Transverse colon (tissue), 4 donors: Measurements from ENCODE around the gene ATP5MG.

Source experiments
- POLR2A ChIP-seq: fragments of 450-650 bp; IDR thresholded peaks from one replicate; pipeline ENCODE4 v1.6.1; 2016; ENCODE audit warnings: antibody characterized with exemption, mild to moderate bottlenecking, moderate library complexity
- POLR2AphosphoS5 ChIP-seq, 3 donors: sonication (generic); formaldehyde crosslinking; IDR thresholded peaks; one replicate each; pipeline ENCODE4 v1.6.1; 2016; ENCODE audit warnings: antibody characterized with exemption in 3 of 3
- TF ChIP-seq, protein P1 (sequence below), 5 experiments: fragments of 200-600 bp in 3 of 5; fragments of 450-650 bp in 2 of 5; sonication (generic) in 3 of 5; IDR thresholded peaks; 1 replicate in 2 of 5; 2 replicates in 3 of 5; pipeline ENCODE4 v1.5.1; 2016 to 2017; ENCODE audit warnings: antibody characterized with exemption in 5 of 5, inconsistent platforms in 3 of 5, mild to moderate bottlenecking in 2 of 5, moderate library complexity in 1 of 5

GRCh38 chr11:118439646-118440045 lies 38.2 kb downstream of the ATP5MG start:
- TF ChIP-seq POLR2A (no peak), POLR2AphosphoS5 (IDR thresholded peaks at IDR 0.05) (no peak)
- TF ChIP-seq, protein P1, sequence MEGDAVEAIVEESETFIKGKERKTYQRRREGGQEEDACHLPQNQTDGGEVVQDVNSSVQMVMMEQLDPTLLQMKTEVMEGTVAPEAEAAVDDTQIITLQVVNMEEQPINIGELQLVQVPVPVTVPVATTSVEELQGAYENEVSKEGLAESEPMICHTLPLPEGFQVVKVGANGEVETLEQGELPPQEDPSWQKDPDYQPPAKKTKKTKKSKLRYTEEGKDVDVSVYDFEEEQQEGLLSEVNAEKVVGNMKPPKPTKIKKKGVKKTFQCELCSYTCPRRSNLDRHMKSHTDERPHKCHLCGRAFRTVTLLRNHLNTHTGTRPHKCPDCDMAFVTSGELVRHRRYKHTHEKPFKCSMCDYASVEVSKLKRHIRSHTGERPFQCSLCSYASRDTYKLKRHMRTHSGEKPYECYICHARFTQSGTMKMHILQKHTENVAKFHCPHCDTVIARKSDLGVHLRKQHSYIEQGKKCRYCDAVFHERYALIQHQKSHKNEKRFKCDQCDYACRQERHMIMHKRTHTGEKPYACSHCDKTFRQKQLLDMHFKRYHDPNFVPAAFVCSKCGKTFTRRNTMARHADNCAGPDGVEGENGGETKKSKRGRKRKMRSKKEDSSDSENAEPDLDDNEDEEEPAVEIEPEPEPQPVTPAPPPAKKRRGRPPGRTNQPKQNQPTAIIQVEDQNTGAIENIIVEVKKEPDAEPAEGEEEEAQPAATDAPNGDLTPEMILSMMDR (IDR thresholded peaks at IDR 0.05), result no peak
